ENCODE data around the gene CTDSPL.

CTDSPL gene

DNA sequence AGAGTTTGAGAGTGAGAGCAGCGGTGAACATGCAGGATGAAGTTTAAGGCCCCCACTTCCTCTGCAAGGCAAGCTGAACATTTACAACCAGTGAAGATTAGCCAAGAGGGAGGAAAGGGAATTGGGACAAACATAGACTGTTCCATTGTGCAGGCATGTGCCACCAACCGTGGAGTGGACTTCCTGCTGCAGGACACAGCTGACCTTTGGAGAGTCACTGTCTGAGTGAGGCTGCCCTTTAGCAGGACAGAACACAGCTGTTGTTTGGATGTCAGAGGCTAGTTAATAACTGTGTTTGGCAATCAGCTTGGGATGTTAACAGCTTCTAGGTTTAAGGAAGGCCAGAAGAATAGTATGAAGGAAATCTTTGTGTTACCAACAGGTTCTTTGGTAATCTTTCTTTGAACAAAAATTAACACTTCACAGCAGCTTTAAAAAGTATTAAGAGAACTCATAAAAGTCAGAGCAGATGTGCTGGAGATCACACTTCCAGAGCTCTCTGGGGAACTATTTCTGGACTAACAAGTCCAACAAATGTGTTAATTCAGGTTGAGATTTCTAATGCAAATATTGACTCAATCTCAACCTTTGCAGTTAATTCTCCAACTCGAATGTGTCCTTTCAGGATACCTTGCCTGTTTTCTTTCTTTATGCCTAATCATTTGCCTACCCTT is 31.4 kb downstream of the CTDSPL start:
- DNase-seq = no peak

DNA sequence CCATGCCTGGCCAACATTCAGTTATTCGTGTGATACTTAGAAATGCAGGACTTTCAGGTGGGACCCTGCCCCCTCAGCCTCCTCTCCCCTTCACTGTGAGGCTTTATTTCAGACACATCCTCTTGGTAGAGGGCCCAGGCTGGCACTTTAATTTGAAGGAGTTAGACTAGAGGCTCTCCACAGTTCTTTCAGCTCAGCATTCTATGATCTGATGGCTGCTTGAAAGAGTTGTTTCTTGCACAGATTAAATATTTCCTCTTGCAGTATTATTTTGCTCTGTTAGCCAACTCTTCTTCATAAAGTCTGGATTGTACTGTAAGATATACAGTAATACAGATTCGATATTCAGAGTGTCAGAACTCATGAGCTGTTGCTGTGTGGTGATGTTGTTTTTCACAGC is 35.1 kb downstream of the CTDSPL start:
- DNase-seq = no peak

DNA sequence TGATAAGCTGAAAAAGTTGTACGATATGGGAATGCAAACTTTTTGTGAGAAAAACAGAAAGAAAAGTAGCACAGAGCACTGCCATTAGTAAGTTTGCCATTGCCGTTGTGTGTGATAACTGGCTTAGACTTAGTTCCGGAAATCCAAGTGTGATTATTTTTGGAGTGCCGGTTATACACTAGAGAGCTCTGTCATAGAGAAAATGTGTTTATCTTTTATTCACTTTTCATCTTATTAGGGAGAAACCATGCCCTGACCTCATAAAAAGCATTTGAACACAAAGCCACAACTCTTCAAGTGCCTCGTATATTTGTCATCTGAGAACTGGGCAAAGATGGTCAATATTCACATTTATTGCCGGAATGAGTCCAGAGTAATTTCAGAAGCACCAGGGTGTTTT is 36.1 kb downstream of the CTDSPL start:
- DNase-seq = no peak

DNA sequence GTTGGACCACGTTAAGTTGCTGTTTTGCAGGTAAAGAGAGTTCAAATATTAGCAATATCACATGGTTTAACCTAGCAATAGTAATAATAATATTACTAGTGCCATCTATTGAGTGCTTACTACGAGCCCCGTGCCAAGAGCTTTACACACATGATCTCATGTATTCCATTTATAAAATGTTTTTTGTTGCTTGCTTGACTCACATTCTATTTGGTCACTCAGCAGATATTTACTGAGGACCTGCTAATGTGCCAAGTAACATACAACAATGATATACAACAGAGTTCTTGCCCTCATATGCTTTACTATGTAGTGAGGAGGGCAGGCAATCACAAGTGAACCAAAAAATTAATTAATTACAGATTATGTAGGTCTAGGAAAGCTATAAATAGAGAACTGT is 36.7 kb downstream of the CTDSPL start:
- DNase-seq = no peak

DNA sequence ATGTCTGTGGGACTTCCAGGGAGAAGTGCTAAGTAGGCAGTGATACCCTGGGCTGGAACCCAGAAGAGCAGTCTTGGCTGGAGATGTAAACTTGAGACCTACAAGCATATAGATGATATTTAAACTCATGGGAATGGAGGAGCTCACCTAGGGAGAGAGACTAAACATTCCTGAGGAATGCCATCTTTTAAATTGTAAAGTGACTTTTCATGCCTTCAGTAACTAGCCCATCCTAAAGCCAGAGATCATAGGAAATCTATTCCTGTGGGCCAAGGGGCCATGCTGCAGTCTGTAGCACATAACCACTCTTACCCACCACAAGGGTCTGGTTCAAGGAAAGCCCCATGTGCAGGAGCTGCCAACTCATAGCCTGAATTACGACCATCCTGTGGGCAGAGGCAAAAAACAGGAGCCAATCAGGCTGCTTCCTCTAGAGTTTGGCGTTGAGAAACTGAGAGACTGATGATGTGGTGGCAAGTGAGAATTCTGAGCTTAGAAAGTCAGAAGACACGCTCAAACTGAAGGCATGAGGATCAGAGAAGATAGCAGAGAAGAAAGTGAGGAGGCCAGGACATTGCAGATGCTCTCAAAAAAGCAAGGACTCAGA is 37.5 kb downstream of the CTDSPL start:
- no peak for DNase-seq

DNA sequence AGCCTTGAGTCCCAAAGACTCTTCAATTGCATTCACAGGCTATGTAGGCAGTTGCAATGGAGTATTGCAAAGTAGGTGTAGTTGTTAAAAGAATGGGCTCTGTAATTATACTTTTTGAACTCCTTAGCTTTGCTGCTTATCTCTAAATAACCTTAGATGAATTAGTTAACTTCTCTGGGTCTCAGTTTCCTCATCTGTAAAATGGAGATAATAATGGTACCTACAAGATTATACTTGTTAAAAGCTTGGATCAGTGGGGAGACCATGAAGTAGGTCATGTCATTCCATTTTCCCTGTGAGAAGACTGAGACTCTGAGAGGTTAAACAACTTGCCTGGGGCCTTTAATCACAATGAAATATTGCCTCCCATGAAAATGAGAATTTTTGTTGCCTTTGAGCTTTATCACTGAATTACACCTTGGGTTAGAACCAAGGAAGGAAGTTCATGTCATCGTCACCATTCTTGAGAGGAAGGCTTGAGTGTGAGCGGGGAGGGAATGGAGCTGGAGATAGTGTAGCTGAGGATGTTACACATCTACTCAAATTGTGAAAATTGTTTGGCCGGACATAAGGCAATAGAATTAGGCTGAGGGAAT is 38.1 kb downstream of the CTDSPL start:
- DNase-seq = no peak

DNA sequence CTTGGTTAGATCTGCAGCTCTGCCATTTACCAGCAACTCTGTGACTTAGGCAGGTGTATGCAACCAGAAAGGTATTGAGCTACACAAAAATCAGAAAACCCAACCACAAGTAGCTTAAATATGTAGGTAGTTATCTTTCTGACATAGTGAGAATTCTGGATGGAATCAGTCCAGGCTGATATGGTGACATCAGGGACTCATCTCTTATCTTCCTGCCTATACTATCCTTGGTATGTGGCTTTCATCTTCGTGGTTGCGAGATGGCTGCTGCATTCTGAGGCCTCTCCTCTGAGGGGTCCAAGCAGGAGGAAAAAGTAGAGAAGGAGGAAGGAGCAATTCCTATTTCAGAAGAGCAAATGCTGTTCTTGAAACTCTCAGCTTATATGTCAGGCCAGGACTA is 40.0 kb downstream of the CTDSPL start:
- DNase-seq = no peak

DNA sequence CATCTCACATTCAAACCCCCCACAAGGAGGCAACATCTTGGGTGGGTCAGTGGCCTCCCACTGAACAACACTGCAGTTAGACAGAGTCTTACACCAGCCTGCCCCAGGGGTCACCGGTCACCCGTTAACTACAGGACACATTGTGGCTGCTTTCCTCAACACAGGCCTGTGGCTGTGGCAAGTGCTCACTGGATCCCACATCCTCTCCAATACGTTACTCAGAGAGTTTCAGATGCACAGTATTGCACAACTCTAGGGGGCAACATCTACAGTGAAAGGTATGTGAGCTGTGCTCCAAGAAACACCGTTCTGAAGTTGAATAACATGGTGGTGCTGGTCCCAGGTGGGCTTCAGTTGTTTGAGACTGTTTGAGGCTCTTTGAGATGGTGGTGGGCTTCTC is 41.0 kb downstream of the CTDSPL start:
- no peak for DNase-seq

DNA sequence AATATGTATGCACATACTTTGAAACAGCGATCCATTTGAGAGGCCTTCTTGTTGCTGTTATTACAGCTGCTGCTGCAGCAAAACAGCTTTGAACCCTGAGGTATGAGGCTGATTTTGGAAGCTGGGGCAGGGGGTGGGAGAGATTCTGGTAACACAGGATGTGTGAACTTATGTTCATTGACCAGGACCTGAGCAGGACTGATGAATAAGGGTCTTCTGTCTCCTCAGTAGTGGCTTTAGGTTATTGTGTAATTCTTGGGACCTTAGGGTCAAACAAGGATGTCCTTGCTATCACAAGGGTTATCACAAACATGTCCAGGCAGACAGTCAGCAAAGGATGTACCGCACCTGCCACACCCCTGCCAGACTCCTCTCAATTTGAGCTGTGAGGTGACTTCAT is 41.6 kb downstream of the CTDSPL start:
- no peak for DNase-seq

DNA sequence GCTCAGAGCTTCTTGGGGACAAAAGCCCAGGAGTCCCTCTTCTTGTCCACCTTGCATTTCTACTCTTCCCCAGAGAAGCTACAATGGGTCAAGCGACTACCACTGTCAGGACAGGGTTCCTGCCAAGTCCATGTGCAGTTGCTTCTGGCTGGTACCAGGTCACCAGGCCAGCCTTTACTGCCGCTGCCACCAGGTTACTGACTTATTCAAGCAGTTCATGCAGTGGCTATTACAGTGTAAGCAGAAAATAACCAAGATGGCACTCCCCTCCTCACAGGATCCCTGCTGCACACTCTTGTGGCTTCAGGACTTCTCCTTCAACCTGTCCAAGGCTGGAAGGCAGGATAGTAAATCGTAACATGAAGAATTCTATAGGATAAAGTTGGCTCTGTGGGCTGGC is 42.1 kb downstream of the CTDSPL start:
- no peak for DNase-seq

DNA sequence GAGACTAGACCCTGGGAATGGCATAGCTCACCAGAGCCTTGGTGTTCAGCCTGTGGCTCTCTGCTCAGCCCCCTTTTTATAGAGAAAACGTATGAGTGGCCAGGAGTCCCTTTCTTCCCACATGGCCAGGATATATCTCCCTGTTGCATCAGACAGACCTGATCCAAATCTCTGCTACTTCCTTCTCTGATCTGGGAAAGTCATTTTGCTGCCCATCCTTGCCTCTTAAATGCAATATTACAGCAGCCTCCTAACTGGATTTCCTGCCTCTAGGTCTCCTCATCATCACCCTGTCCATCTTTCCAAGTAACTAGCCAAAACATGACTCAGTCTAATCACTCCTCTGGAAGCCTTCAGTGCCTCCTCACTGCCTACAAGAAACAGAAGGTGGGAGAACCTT is 42.9 kb downstream of the CTDSPL start:
- no peak for DNase-seq

DNA sequence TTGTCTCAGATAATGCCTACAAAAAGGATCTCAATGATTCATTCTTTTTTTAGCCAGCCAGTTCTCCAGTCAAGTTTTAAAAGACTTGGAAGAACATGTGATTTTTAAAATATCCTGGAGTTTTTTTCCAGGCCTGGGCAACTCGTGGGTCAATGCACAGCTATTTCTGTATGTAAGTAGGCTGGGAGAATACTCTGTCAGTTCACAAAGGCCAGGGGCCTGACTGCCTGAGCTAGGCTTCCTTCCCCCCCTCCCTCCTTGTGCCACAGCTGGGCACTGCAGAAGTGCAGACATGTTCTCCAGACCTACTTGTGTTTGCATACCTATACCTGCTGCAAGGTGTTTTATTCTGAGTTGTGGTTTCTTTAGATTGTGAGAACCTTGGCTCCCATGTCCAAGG is 43.7 kb downstream of the CTDSPL start:
- DNase-seq = no peak

DNA sequence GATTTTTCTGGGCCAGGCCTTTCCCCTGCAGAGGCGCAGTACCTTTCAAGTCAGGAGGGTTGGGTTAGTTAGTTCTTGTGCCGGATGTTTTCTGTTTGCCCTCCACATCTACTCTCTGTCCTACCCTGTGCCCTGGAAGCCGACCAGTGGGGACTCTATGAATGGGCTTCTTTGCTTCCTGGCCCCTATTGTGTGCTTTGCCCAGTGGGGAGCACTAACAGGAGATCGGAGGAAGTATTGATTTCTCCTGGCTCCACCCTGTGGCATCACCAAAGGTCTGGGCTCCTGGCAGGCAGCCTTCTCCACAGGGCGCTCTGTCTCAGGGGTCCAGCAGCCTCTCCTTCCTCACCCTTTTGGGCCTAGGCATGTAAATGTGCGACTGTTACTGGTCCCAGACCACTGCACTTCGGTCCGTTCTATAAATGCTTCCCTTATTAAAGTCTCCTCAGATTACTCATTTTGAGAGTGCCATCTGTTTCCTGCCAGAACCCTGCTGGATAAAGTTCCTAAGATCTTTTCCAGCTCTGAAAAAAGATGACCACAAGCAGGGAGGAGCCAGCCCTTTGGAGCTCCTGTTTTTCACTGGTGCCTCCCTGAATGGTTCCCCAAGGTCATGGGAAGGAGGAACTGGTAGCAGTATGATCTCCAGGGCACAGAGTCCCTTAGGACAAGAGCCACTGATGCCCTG is 44.5 kb downstream of the CTDSPL start:
- no peak for DNase-seq

DNA sequence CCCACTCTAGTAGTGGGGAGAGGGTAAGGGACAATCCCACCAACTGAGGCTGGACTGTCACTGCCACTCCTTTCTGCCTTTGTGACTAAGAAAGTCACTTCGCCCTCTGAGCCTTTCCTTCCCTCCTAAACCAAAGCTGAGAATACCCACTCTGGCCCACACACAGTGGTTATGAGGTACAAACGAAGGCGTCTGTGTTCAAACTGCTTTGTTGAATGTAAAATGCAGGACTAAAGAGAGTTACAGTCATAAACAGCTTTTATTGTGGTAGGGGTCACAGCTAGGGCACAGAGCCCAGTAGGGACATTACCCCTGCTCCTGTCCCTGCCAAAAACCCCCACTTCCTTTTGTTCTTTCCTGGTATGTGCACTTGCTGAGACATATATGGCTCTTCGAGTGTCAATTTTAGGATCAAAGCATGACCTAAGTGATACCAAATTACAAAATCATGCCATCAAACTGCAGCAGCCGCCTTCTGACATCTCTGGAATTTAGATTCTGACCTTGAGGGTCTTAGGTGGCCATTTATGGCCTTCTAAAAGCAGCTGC is 45.1 kb downstream of the CTDSPL start:
- no peak for DNase-seq

DNA sequence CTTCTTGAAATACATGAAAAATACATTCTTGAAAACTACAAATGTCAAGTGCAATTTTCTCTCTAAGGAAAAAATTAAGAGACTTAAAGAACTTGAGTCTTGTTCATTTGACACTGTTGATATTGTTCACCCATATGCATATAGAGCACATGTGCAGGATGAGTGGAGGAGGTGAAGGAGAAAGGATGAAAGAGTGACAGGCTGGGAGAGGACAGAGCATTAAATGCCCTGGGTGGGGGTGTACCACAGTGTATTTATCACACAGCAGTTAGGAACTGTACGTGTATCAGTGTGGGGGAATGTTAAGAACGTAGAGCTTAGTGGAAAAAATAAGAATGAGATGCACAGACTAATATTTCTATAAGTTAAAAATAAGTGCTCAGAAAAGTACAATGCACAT is 45.7 kb downstream of the CTDSPL start:
- DNase-seq = no peak

DNA sequence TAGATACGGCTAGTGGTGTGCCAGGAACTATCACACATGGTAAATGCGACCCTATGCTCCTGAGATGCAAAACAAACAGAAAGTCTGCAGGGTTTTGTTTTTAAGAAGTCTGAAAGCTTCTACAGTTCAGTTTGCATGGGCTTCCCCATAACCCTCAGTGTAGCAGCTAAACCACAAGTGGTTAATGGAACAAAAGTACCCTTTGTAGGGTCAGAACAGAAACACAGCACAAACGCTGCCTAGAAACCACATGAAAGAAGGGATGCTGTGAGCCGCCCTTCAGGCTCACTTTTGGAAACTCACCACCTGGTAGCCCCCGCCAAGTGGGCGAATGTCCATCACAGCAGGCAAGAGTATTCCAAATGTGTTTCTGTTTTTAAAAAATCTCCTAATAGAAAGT is 46.2 kb downstream of the CTDSPL start:
- no peak for DNase-seq

DNA sequence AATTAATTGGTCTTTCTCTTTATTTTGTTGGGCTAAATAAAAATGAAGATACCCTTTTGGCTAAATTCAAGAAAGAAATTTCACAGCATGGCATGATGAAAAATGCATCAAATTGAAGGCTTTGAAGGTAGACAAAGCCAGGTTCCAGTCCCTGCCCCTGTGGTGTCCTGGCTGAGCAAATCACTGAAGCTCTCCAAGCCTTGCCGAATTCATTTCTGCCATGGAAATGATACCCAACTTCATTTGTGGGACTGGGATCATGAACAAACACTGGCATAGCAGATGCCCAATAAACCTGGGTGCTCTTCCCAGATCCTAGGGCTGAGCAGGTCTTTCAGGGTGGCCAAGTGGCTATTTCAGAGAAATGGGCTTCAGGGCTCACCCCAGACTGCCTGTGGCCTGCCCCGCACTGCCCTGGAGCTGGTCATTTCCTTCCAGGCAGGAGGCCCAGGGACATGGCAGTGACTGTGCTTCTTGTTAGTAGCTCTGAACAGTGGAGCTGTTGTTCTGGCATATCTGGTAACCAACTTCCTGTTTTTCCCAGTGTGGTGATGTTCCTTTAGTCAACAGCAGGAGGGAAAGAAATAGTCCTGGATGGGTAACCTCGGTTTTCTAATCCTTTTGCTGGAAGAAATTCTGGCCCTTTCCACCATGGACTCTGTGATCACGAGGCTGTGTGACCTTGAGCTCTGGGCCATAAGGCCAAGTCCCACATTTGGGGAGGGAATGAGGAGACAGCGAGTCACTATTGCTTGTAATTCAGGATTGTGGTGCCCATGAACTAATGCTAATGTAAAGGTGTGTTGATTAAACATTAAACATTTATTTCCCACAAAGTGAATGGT is 47.6 kb downstream of the CTDSPL start:
- no peak for DNase-seq

DNA sequence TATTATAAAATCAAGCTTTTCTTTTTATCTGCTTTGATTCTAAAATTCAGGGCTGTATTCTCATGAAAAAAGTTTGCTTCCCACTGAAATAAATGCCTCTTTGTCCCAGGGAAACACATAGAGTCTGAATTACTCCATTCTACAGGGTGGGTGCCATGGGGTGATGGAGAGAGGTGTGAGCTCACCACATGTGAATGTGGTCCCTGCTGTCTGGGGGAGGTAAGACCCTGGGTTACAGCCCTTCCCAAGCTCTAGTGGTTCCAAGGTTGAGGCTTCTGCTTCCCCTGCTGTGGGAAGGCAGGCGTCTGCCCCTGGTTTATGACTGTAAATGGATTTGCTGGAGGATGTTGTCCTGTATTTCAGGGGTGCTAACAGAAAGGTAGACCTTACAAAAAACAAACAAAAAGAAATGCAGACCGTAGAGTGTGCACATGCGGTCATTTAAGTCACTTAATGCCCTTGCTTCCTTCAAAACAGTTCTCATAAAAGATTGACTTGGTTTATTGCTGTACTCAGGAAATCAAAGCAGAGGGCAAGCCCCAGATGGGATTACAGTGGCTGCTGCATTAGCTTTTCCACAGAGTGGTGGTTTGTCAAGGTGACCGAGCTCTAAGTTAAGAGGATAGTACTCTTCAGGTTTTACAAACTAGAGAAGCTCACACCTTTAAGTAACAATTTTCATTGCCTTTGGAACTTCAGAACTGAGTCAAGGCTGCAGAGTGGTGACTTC is 49.2 kb downstream of the CTDSPL start:
- DNase-seq = no peak

DNA sequence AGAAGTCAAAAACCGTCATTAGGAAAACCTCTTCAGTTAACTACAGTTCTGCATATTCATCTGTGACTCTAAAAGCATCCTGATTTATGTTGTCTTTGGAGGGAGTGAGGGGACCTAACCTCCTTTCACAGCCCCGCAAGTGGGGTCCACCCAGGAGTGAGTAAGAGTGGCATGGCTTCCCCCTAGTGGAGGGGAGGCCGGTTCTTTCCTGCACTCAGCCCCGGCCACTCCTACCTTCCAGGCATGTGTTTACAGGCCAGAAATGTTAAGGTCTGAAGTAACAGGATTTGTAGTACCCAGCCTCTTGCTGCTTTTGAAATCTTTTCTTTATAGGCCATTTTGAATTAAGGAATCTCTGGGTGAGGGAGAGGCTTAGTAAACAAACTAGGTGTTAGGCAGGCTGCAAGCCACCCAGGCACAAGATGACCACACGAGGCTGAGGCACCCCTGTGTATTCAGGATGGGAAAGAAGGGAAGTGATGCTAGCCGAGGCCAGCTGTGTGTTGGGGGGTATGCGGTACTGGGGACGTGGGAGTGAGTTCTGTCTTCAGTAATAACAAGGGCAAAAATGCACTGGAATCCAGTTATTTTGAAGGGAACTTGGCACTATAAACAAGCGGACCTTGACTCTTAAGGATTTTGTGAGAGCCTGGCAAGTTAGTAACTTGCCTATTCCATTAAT is 50.5 kb downstream of the CTDSPL start:
- DNase-seq = no peak

DNA sequence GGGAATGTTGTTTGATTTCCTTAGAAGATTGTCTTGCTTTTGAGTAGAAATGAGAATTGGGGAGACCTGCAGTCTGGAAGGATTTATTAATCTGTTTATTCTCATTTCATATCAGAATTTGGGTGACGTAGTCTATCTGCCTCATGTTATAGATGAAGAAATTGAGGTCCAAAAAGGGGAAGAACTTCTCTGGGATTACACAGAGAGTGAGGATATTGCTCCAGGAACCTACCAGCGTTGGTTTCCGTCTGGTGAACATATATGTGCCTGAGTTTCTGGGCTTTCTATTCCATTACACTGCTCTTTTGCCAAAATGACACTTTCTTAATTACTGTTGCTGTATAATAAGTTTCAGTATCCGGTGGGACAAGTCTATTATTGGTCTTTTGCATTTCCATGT is 51.8 kb downstream of the CTDSPL start:
- no peak for DNase-seq

DNA sequence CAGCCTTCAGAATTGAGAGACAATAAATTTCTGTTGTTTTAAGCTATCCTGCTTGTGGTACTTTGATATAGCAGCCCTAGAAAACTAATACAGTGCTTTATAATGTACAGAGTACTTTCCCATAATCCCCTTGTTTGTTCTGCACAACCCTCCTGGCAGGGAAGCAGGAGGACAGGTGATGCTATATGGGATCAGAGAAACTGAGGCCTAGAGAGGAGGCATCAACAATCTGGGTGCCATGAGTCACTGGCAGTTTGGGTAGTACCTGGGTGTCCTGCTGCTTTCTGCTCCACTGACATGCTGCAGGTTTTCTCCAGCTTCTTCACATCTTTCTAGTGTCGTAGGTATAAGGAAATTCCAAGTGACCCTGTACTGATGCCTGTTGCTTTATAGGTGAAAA is 55.0 kb downstream of the CTDSPL start:
- DNase-seq = no peak

DNA sequence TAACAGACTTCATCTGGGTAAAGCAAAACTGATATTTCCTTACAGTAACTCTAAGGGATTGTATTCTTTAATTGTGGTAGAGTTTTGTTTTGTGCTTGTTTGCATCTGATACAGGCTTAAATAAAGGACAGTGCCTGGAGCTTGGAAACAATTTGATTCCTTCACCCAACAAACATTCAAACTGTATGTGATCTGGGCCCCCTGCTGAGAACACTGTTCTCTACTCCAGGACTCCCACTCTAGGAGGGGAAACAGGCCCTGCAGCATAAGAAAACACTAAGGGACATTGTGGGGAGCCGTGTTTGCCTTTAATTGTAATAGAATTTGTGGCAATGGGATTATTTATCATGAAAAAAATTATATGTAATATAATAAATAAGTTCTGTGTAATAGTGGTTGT is 56.9 kb downstream of the CTDSPL start:
- DNase-seq = no peak
